Testis (tissue), 3 donors: Measurements from ENCODE around the gene HS2ST1. TPM values are rescaled to one million over a fixed set of nuclear protein-coding genes. Genes with fewer than 3 reads are reported as not detected.
"Not testable (repeated sequence)": the region's sequence is repeated elsewhere in the genome, so short reads cannot be mapped to it uniquely, and the experiment has no call there.

Experiments used
- DNase-seq: peaks from one replicate; pipeline ENCODE4 v3.0.0-alpha.2; 2019
- H3K27ac ChIP-seq, 2 donors: fragments of 200-600 bp; sonication (generic); one replicate each; pipeline ENCODE4 v1.5.1; 2019
- H3K27me3 ChIP-seq: fragments of 200-600 bp; sonication (generic); one replicate; pipeline ENCODE4 v1.5.1; 2019
- H3K36me3 ChIP-seq: fragments of 200-600 bp; sonication (generic); one replicate; pipeline ENCODE4 v1.5.1; 2017; ENCODE audit warnings: low read depth; ENCODE audit errors: missing control alignments
- H3K4me1 ChIP-seq: fragments of 200-600 bp; sonication (generic); one replicate; pipeline ENCODE4 v1.5.1; 2019
- H3K4me3 ChIP-seq, 2 donors: fragments of 200-600 bp; sonication (generic); one replicate each; pipeline ENCODE4 v1.5.1; 2017 to 2019
- H3K9me3 ChIP-seq: fragments of 200-600 bp; sonication (generic); one replicate; pipeline ENCODE4 v1.5.1; 2017
- POLR2A ChIP-seq: fragments of 450-650 bp; IDR thresholded peaks from one replicate; pipeline ENCODE4 v1.6.1; 2017; ENCODE audit warnings: antibody characterized with exemption, mild to moderate bottlenecking, moderate library complexity
- WGBS, 2 donors: methylation state at CpG; one replicate each; pipeline ENCODE4 v1.1.5; 2018; 5-methylcytosine and 5-hydroxymethylcytosine counted together
- intact Hi-C: fragments of 100-400 bp; cut with DNase I; formaldehyde crosslinking; loops from one replicate; pipeline ENCODE4 v1.15.1; 2023; ENCODE audit warnings: low total_unique reads
- polyA plus RNA-seq: library from polyadenylated mRNA; stranded (reverse); fragments of 350-450 nt; fragmentation: Illumina TruSeq; extraction: RNeasy Lipid Tissue Mini Kit (QIAGEN cat#74804); gene quantifications from one replicate; pipeline ENCODE4 v1.2.3, GENCODE V29; 2014; ENCODE audit warnings: low read depth, low replicate concordance; ENCODE audit not compliant: insufficient read depth
- total RNA-seq, 2 donors: library from RNA; depleted of rRNA; stranded (reverse); fragments of >200 nt; gene quantifications; one replicate each; pipeline ENCODE4 v1.2.3, GENCODE V29; 2016
- TF ChIP-seq, protein P1 (sequence below), 3 experiments: fragments of 450-650 bp in 2 of 3; fragments of 200-600 bp in 1 of 3; sonication (generic) in 1 of 3; IDR thresholded peaks; one replicate each; pipeline ENCODE4 v1.5.1; 2016 to 2019; ENCODE audit warnings: antibody characterized with exemption in 3 of 3, mild to moderate bottlenecking in 2 of 3, moderate library complexity in 1 of 3

The HS2ST1 gene
- total and polyA plus RNA-seq, 3 donors from 2014 or later = 12.8 to 22.4 (median 21.1) TPM

DNA sequence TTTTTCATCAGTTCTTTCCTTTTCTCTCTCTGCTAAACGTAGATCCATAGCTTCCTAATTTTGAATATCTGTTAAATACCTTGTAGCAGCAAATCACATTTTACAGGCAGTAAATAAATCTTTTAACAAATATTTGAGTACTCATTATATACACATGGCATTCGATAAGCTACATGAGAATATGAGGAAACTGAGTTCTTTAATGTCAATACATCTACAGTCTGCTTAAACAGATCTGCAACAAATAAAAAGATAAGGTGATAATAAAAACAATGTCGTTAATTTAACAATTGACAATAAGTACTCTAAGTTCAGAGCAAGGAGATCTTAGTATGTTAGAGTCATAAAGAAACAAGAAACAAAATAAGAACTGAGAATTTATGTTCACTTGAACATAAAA, 43.4 kb upstream of the HS2ST1 start:
- 62 to 66% methylated on average over 3 of the region's 3 CpGs for WGBS, 2 donors
- no peaks in the 10 kb centered on the region for H3K36me3 ChIP-seq
- DNase-seq = no peak
- TF ChIP-seq, protein P1, sequence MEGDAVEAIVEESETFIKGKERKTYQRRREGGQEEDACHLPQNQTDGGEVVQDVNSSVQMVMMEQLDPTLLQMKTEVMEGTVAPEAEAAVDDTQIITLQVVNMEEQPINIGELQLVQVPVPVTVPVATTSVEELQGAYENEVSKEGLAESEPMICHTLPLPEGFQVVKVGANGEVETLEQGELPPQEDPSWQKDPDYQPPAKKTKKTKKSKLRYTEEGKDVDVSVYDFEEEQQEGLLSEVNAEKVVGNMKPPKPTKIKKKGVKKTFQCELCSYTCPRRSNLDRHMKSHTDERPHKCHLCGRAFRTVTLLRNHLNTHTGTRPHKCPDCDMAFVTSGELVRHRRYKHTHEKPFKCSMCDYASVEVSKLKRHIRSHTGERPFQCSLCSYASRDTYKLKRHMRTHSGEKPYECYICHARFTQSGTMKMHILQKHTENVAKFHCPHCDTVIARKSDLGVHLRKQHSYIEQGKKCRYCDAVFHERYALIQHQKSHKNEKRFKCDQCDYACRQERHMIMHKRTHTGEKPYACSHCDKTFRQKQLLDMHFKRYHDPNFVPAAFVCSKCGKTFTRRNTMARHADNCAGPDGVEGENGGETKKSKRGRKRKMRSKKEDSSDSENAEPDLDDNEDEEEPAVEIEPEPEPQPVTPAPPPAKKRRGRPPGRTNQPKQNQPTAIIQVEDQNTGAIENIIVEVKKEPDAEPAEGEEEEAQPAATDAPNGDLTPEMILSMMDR (IDR thresholded peaks at IDR 0.05) = no peak
- no peak for TF ChIP-seq POLR2A
- H3K4me3 ChIP-seq = no peak overlapping the region
- no peak overlapping the region for H3K27ac ChIP-seq
- H3K27me3 ChIP-seq = no peaks in the 10 kb centered on the region
- H3K9me3 ChIP-seq = no peaks in the 10 kb centered on the region
- no peaks in the 10 kb centered on the region for H3K4me1 ChIP-seq
- intact Hi-C loops = no loop called here

DNA sequence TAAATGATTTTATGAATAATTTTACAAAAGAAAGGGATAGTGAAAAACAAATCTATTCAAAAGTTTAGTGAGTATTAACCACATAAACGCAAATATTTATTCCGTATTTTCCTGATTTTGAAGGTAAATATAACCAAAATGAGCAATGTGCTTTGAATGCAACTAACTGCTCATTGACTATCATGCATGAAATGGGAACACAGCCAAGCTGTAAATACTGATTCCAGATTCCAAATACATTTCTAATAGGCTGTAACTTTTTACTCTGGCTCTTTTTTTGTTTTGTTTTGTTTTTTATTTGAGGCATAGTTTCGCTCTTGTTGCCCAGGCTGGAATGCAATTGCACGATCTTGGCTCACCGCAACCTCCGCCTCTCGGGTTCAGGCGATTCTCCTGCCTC, 42.3 kb upstream of the HS2ST1 start:
- no peaks in the 10 kb centered on the region for H3K9me3 ChIP-seq
- H3K36me3 ChIP-seq = no peaks in the 10 kb centered on the region
- H3K4me3 ChIP-seq = no peak overlapping the region
- DNase-seq = no peak
- WGBS, 2 donors = 72 to 79% methylated on average over 8 of the region's 8 CpGs
- no peaks in the 10 kb centered on the region for H3K4me1 ChIP-seq
- TF ChIP-seq, protein P1 (IDR thresholded peaks at IDR 0.05) = no peak
- no peak for TF ChIP-seq POLR2A
- intact Hi-C loops = no loop called here
- no peak overlapping the region for H3K27ac ChIP-seq
- H3K27me3 ChIP-seq = no peaks in the 10 kb centered on the region

DNA sequence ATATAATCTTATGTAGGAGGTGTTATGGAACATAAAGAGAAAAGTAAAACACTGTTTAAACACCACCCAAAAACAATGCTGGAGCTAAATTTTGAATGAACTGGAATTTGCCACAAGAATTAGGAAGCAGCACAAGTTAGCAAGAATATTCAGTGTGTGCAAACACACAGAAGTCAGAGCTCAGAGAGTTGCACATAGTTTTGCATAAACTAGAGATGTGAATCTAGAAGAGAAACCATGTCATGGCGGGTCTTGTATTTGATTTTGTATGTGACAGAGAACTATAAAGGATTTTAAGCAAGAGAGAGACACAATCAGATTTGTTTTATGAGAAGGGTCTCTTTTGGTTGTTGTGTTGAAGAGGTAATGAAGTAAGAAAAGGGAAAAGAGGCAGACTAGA, 38.7 kb upstream of the HS2ST1 start:
- Histone ChIP-seq H3K27ac (no peak overlapping the region), H3K27me3 (no peaks in the 10 kb centered on the region), H3K4me3 (no peak overlapping the region), H3K36me3 (no peaks in the 10 kb centered on the region), H3K4me1 (no peaks in the 10 kb centered on the region), H3K9me3 (no peaks in the 10 kb centered on the region)
- 92 to 95% methylated on average over 1 of the region's 1 CpG for WGBS, 2 donors
- DNase-seq = no peak
- intact Hi-C loops = no loop called here
- TF ChIP-seq POLR2A = no peak
- TF ChIP-seq, protein P1 (IDR thresholded peaks at IDR 0.05) = no peak

DNA sequence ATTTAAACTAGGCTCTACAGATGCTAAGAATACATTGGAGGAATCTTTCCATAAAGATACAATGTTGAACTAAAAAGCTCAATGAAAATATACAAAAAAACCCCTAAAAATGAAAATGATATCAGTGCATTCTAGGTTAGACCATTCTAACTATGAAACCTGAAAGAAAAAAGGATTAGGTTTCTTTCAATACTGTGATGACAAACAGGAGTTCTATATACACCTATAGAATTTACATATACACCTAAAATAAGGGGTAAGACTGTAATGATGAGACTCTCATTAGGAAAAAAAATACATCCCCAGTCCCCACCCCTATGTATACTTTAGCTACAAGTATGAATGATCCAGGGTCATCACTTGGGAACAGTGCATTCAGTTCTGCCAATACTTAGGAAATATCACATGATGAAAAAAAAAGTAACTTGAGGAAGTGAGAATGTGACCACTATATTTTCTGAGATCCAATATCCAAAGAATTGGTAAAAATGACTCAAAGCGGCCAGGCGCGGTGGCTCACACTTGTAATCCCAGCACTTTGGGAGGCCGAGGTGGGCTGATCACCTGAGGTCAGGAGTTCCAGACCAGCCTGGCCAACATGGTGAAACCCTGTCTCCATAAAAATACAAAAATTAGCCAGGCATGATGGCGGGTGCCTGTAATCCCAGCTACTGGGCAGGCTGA, 26.8 kb upstream of the HS2ST1 start:
- no peaks in the 10 kb centered on the region for H3K9me3 ChIP-seq
- no peak overlapping the region for H3K27ac ChIP-seq
- no peak overlapping the region for H3K4me3 ChIP-seq
- 89 to 97% methylated on average over 5 of the region's 5 CpGs for WGBS, 2 donors
- DNase-seq = no peak
- intact Hi-C loops = no loop called here
- H3K36me3 ChIP-seq = no peaks in the 10 kb centered on the region
- TF ChIP-seq POLR2A = no peak
- TF ChIP-seq, protein P1 (IDR thresholded peaks at IDR 0.05) = no peak
- H3K4me1 ChIP-seq = no peaks in the 10 kb centered on the region
- H3K27me3 ChIP-seq = no peaks in the 10 kb centered on the region

DNA sequence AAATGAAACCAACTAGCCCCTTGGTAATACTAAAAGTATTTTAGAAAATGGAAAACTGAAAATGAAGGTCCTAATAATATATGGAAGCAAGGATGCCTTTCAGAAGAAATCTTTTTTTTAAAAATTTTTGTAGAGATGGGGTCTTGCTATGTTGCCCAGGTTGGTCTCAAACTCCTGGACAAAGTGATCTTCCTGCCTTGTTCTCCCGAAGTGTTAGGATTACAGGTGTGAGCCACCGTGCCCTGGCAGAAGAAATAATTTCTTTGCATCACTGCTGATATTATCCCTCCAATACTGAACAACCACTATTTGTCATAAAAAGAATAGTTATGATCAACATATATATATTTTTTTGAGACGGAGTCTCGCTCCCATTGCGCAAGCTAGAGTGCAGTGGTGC, 26.1 kb upstream of the HS2ST1 start:
- no peaks in the 10 kb centered on the region for H3K4me1 ChIP-seq
- intact Hi-C loops = no loop called here
- no peaks in the 10 kb centered on the region for H3K9me3 ChIP-seq
- no peak overlapping the region for H3K27ac ChIP-seq
- DNase-seq = no peak
- TF ChIP-seq POLR2A = no peak
- TF ChIP-seq, protein P1 (IDR thresholded peaks at IDR 0.05) = no peak
- H3K36me3 ChIP-seq = no peaks in the 10 kb centered on the region
- 89 to 95% methylated on average over 5 of the region's 5 CpGs for WGBS, 2 donors
- no peak overlapping the region for H3K4me3 ChIP-seq
- H3K27me3 ChIP-seq = no peaks in the 10 kb centered on the region

DNA sequence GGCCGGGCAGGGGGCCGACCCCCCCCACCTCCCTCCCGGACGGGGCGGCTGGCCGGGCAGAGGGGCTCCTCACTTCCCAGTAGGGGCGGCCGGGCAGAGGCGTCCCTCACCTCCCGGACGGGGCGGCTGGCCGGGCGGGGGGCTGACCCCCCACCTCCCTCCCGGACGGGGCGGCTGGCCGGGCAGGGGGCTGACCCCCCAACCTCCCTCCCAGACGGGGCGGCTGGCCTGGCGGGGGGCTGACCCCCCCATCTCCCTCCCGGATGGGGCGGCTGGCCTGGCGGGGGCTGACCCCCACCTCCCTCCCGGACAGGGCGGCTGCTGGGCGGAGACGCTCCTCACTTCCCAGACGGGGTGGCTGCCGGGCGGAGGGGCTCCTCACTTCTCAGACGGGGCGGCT, 15.0 kb upstream of the HS2ST1 start:
- H3K36me3 ChIP-seq, H3K9me3 ChIP-seq, H3K4me3 ChIP-seq, H3K4me1 ChIP-seq, H3K27me3 ChIP-seq, intact Hi-C loops, H3K27ac ChIP-seq, DNase-seq: not testable (repeated sequence)
- no CpG with 5 or more reads among the region's 33 CpGs for WGBS, 2 donors
